GM18511 (cell line): Measurements from ENCODE around the gene BANP.

Experiments
- ATAC-seq: cut with Tn5 transposase; IDR thresholded peaks from one replicate; pipeline ENCODE4 v1.9.1; 2021; ENCODE audit warnings: mild to moderate bottlenecking, moderate library complexity; ENCODE audit not compliant: unreplicated experiment

The BANP gene

GRCh38 chr16:88062341-88063210 lies 111.3 kb downstream of the BANP start:
- ATAC-seq, result no peak

- ATAC-seq, result no peak
Observed at GRCh38 chr16:88063211-88063773, 112.1 kb downstream of the BANP start.

GRCh38 chr16:88064011-88064888 lies 113.0 kb downstream of the BANP start:
- ATAC-seq, result no peak

GRCh38 chr16:88064889-88065746 lies 113.9 kb downstream of the BANP start:
- ATAC-seq, result no peak

GRCh38 chr16:88065747-88066142 lies 114.5 kb downstream of the BANP start:
- ATAC-seq, result no peak

- no peak for ATAC-seq
Observed at GRCh38 chr16:88066234-88066633, 115.0 kb downstream of the BANP start.

- ATAC-seq, result no peak
Observed at GRCh38 chr16:88066680-88067529, 115.7 kb downstream of the BANP start.

- ATAC-seq, result no peak
Observed at GRCh38 chr16:88067530-88068411, 116.5 kb downstream of the BANP start.

GRCh38 chr16:88068476-88069396 lies 117.5 kb downstream of the BANP start:
- ATAC-seq, result no peak

GRCh38 chr16:88069397-88070168 lies 118.3 kb downstream of the BANP start:
- ATAC-seq, result peak; percentile 97

GRCh38 chr16:88070341-88070740 lies 119.1 kb downstream of the BANP start:
- ATAC-seq, result no peak

GRCh38 chr16:88070989-88071625 lies 119.9 kb downstream of the BANP start:
- no peak for ATAC-seq

GRCh38 chr16:88071908-88072307 lies 120.7 kb downstream of the BANP start:
- ATAC-seq, result no peak

GRCh38 chr16:88072571-88073001 lies 121.4 kb downstream of the BANP start:
- no peak for ATAC-seq

- ATAC-seq, result no peak
Observed at GRCh38 chr16:88073201-88073721, 122.0 kb downstream of the BANP start.

GRCh38 chr16:88074041-88074440 lies 122.8 kb downstream of the BANP start:
- no peak for ATAC-seq
